K562 (cell line): ENCODE results near the gene PPP1R13L. TPM values are rescaled to one million over a fixed set of nuclear protein-coding genes. Genes with fewer than 3 reads are reported as not detected.

Experiments used
- ATAC-seq: fragments of 200-7000 bp; cut with Tn5 transposase; 3 replicates; pipeline ENCODE4 v1.9.1; 2020; ENCODE audit warnings: moderate library complexity
- BruUV-seq: library from RNA; stranded (reverse); fragments of 400-500 nt; replicated peaks from 2 replicates; lab custom pipeline; 2021; lab: Mats Ljungman, UMichigan
- CTCF ChIA-PET: fragments of 300-600 bp; formaldehyde crosslinking; extraction: SDS; loops from one replicate; lab custom pipeline; 2021; ENCODE audit warnings: low intra/inter-chr PET ratio; lab: Yijun Ruan, JAX
- POLR2A ChIA-PET: fragments of 300-600, 350-650 bp; sonication (Branson Sonifier 250); formaldehyde crosslinking; extraction: SDS; loops from one replicate; lab custom pipeline; 2021; ENCODE audit warnings: antibody characterized with exemption, inconsistent platforms; lab: Yijun Ruan, JAX
- DNase-seq, 4 experiments: peaks; one replicate each; pipeline versions ENCODE4 v3.0.0 to v3.0.0-alpha.2; 2011 to 2018; ENCODE audit warnings: low spot score in 3 of 4, mixed read lengths in 3 of 4; ENCODE audit errors: extremely low read depth in 1 of 4
- FAIRE-seq: peaks from 2 replicates; lab custom pipeline; 2011; peaks lifted over from hg19 to GRCh38; lab: Jason Lieb, UNC
- H2AFZ ChIP-seq: 2 replicates; pipeline ENCODE4 v1.6.0; 2011; ENCODE audit warnings: low read depth, low read length, control low read depth, inconsistent platforms
- H3K27ac ChIP-seq: fragments of 200-600 bp; 3 replicates; pipeline ENCODE4 v1.8.0; 2011; ENCODE audit warnings: low read depth, mild to moderate bottlenecking, control low read depth, inconsistent platforms, low read length, moderate library complexity, mixed read lengths; ENCODE audit errors: extremely low read depth
- H3K27me3 ChIP-seq, 2 experiments: fragments of 300-600 bp in 1 of 2; 2 replicates in 1 of 2; 3 replicates in 1 of 2; pipeline versions ENCODE4 v1.6.0 to v1.8.0; 2011; ENCODE audit warnings: inconsistent platforms in 2 of 2, low read length in 2 of 2, mild to moderate bottlenecking in 1 of 2, mixed read lengths in 1 of 2, moderate library complexity in 1 of 2; ENCODE audit not compliant: control insufficient read depth in 2 of 2, insufficient read depth in 2 of 2
- H3K36me3 ChIP-seq: fragments of 300-600 bp; 3 replicates; pipeline ENCODE4 v1.8.0; 2011; ENCODE audit warnings: mild to moderate bottlenecking, low read length, inconsistent platforms; ENCODE audit not compliant: control insufficient read depth, insufficient read depth
- H3K4me1 ChIP-seq, 2 experiments: fragments of 200-600 bp in 1 of 2; replicated peaks in 1 of 2; 2 replicates in 1 of 2; 3 replicates in 1 of 2; pipeline versions ENCODE4 v1.5.1 to v1.8.0; 2011; ENCODE audit warnings: inconsistent platforms in 2 of 2, low read length in 2 of 2, mild to moderate bottlenecking in 1 of 2, mixed read lengths in 1 of 2, moderate library complexity in 1 of 2; ENCODE audit not compliant: control insufficient read depth in 2 of 2, insufficient read depth in 2 of 2
- H3K4me2 ChIP-seq: 2 replicates; pipeline ENCODE4 v1.6.1; 2011; ENCODE audit warnings: low read length, control low read depth, inconsistent platforms, mixed read lengths; ENCODE audit not compliant: insufficient read depth
- H3K4me3 ChIP-seq: fragments of 200-600 bp; sonication (generic), shearing (Covaris generic); 2 replicates; pipeline ENCODE4 v1.5.1; 2016; ENCODE audit warnings: control low read depth, inconsistent platforms
- H3K79me2 ChIP-seq: fragments of 200-600 bp; 3 replicates; pipeline ENCODE4 v1.8.0; 2011; ENCODE audit warnings: low read length, inconsistent platforms; ENCODE audit not compliant: control insufficient read depth, insufficient read depth
- H3K9ac ChIP-seq, 2 experiments: 2 replicates each; pipeline versions ENCODE4 v1.6.0 to v1.6.1; 2011; ENCODE audit warnings: low read depth in 2 of 2, low read length in 2 of 2, control low read depth in 1 of 2, inconsistent platforms in 1 of 2, mild to moderate bottlenecking in 1 of 2, mixed read lengths in 1 of 2; ENCODE audit not compliant: insufficient read depth in 1 of 2
- H3K9me1 ChIP-seq: one replicate; pipeline ENCODE4 v1.6.0; 2011; ENCODE audit warnings: inconsistent platforms, mild to moderate bottlenecking, low read length, moderate library complexity; ENCODE audit not compliant: control insufficient read depth, insufficient read depth
- H3K9me3 ChIP-seq: replicated peaks from 2 replicates; pipeline ENCODE4 v1.5.1; 2011; ENCODE audit warnings: low read depth, low read length, inconsistent platforms; ENCODE audit not compliant: control insufficient read depth, insufficient read depth
- H4K20me1 ChIP-seq: replicated peaks from 2 replicates; pipeline ENCODE4 v1.6.1; 2011; ENCODE audit warnings: low read length, inconsistent platforms, mixed read lengths; ENCODE audit not compliant: control insufficient read depth, insufficient read depth
- ATF4 ChIP-seq: fragments of 450-650 bp; formaldehyde crosslinking; IDR thresholded peaks from 2 replicates; pipeline ENCODE4 v1.4.0; 2022; ENCODE audit warnings: mild to moderate bottlenecking, moderate library complexity
- E2F5 ChIP-seq: sonication (generic); formaldehyde crosslinking; IDR thresholded peaks from 2 replicates; pipeline ENCODE4 v1.8.0; 2022; ENCODE audit warnings: mild to moderate bottlenecking, missing genetic modification reagents
- ILF3 ChIP-seq: fragments of 450-650 bp; IDR thresholded peaks from 2 replicates; pipeline ENCODE4 v1.6.1; 2018; ENCODE audit warnings: antibody characterized with exemption, mild to moderate bottlenecking, moderate library complexity, borderline replicate concordance
- MED1 ChIP-seq: sonication (generic); formaldehyde crosslinking; IDR thresholded peaks from 2 replicates; pipeline ENCODE4 v1.8.1; 2023; ENCODE audit warnings: missing genetic modification reagents, borderline replicate concordance
- PHB2 ChIP-seq: fragments of 450-650 bp; IDR thresholded peaks from 2 replicates; pipeline ENCODE4 v1.6.1; 2017; ENCODE audit warnings: low read depth
- PRPF4 ChIP-seq: fragments of 200-400 bp; formaldehyde crosslinking; IDR thresholded peaks from one replicate; pipeline ENCODE4 v1.6.1; 2017; ENCODE audit warnings: low read length, low read depth, mild to moderate bottlenecking; ENCODE audit not compliant: insufficient read depth, poor library complexity, severe bottlenecking
- RAD51 ChIP-seq: fragments of 450-650 bp; IDR thresholded peaks from 2 replicates; pipeline ENCODE4 v1.7.1; 2016; ENCODE audit warnings: low read depth, mild to moderate bottlenecking, borderline replicate concordance
- TEAD4 ChIP-seq, 2 experiments: sonication (generic) in 1 of 2; formaldehyde crosslinking in 1 of 2; IDR thresholded peaks; 2 replicates each; pipeline versions ENCODE4 v1.6.1 to v1.8.0; 2012 to 2022; ENCODE audit warnings: borderline replicate concordance in 1 of 2, inconsistent platforms in 1 of 2, low read length in 1 of 2, mild to moderate bottlenecking in 1 of 2, missing genetic modification reagents in 1 of 2
- ZC3H11A ChIP-seq: IDR thresholded peaks from 2 replicates; pipeline ENCODE4 v1.6.1; 2012; ENCODE audit warnings: low read depth, low read length, improper control_type of control experiment
- ZNF655 ChIP-seq: fragments of 250-450 bp; sonication (Bioruptor Pico); IDR thresholded peaks from 2 replicates; pipeline ENCODE4 v1.5.0; 2021
- ZNF764 ChIP-seq: fragments of 250-450 bp; sonication (Bioruptor Pico); IDR thresholded peaks from 2 replicates; pipeline ENCODE4 v1.4.0; 2020; ENCODE audit warnings: low read depth, mild to moderate bottlenecking, moderate library complexity
- ZNF778 ChIP-seq: fragments of 450-650 bp; formaldehyde crosslinking; IDR thresholded peaks from 2 replicates; pipeline ENCODE4 v1.4.0; 2020; ENCODE audit warnings: mild to moderate bottlenecking, moderate library complexity
- WGBS: fragments of 100-300 bp; shearing (Covaris generic); methylation state at CpG from one replicate; pipeline ENCODE4 v1.1.6; 2016; ENCODE audit warnings: low coverage, mixed read lengths; ENCODE audit not compliant: insufficient coverage; ENCODE audit errors: missing lambda C conversion rate; 5-methylcytosine and 5-hydroxymethylcytosine counted together
- in situ Hi-C: fragments of 300-500 bp; cut with MboI; formaldehyde crosslinking; loops from 4 replicates; pipeline ENCODE4 v1.15.0; 2018; ENCODE audit warnings: inconsistent platforms, mixed read lengths
- intact Hi-C: fragments of 100-400 bp; cut with micrococcal nuclease; formaldehyde crosslinking; loops from 2 replicates; pipeline ENCODE4 v1.14.2; 2022
- polyA plus RNA-seq, 8 experiments: library from polyadenylated mRNA; depleted of rRNA in 4 of 8; stranded (reverse) in 5 of 8; unstranded in 3 of 8; fragments of >200 nt; fragmentation: Nextera tagmentation in 2 of 8; fragmentation: Illumina TruSeq in 1 of 8; extraction: Ambion mirVana in 2 of 8; extraction: Trizol in 1 of 8; gene quantifications; 2 replicates each; pipeline versions ENCODE4 v1.2.1 to v1.2.3, GENCODE V29; 2011 to 2014; ENCODE audit warnings: inconsistent platforms in 1 of 8, missing spikeins in 1 of 8
- total RNA-seq, 7 experiments: library from RNA; depleted of rRNA in 6 of 7; stranded (reverse); fragments of >200 nt in 6 of 7; fragmentation: Illumina TruSeq in 2 of 7; extraction: Trizol in 2 of 7; gene quantifications; 2 replicates each; pipeline versions ENCODE4 v1.2.1 to v1.2.3, GENCODE V29; 2011 to 2021; ENCODE audit warnings: low replicate concordance in 1 of 7

The PPP1R13L gene
- total and polyA plus RNA-seq, 9 of the 15 experiments (the other 6 are each of a cell fraction or from before 2014, with no cell fraction given), result 0.32 to 6.7 (median 2.0) TPM

- H3K27ac ChIP-seq, result peak overlapping the region; percentile 92
- POLR2A ChIA-PET, result interaction anchor here (0.6 kb wide), 1 partner anchor 13 kb away, joined by 3 read pairs; no protein-coding TSS in a partner anchor
- H4K20me1 ChIP-seq, result 0 out of 2 replicates have a peak, but pooled peaks cover 4% of the 10 kb centered on the region
- BruUV-seq, result no TSS peak
- H3K79me2 ChIP-seq, result no peaks in the 10 kb centered on the region
- H3K4me1 ChIP-seq, result peaks cover 38 to 56% of the 10 kb centered on the region in 2 experiments
- WGBS, result under 1% methylated on average over 42 of the region's 49 CpGs
- ATAC-seq, result peak; percentile 46
- peak overlapping the region; percentile 52 for H3K4me3 ChIP-seq
- no peaks in the 10 kb centered on the region for H3K36me3 ChIP-seq
- intact Hi-C loops (loop anchor here (1.0 to 5.0 kb wide), 2 partner anchors 35 to 199 kb away; no protein-coding TSS in a partner anchor), in situ Hi-C loops (loop anchor here (5.0 kb wide), 1 partner anchor 34 kb away; no protein-coding TSS in a partner anchor)
- H3K27me3 ChIP-seq, result no peaks in the 10 kb centered on the region
- H3K4me2 ChIP-seq, result peak overlapping the region; percentile 90
- no peaks in the 10 kb centered on the region for H3K9me3 ChIP-seq
- peak; percentile 89 to 95 (median 95) for DNase-seq
- CTCF ChIA-PET, result interaction anchor here (0.8 to 6.4 kb wide), 2 partner anchors 35 to 36 kb away, joined by 6 to 179 read pairs; no protein-coding TSS in a partner anchor
- H3K9ac ChIP-seq, result peak overlapping the region; percentile 85 to 93
- no peak for FAIRE-seq
- H3K9me1 ChIP-seq, result no peaks in the 10 kb centered on the region
- H2AFZ ChIP-seq, result peak overlapping the region; percentile 74
- TF ChIP-seq MED1 (CRISPR knock-in tag), result no peak
- TF ChIP-seq ZNF764, result no peak
- TF ChIP-seq ILF3, result no peak
- TF ChIP-seq RAD51, result no peak
- 0 out of 2 replicates have a peak, but pooled peaks have one; percentile 19 for TF ChIP-seq ZC3H11A
- no peak for TF ChIP-seq ZNF655 (CRISPR knock-in tag)
- 0 out of 2 replicates have a peak, but pooled peaks have one; percentile 7 for TF ChIP-seq TEAD4 (IDR thresholded peaks at IDR 0.05; ENCODE audit: low read length)
- no peak for TF ChIP-seq TEAD4 (CRISPR knock-in tag; IDR thresholded peaks at IDR 0.05; ENCODE audit: borderline replicate concordance)
- TF ChIP-seq E2F5, result no peak
- TF ChIP-seq ZNF778 (CRISPR knock-in tag), result no peak
- no peak for TF ChIP-seq PRPF4
- TF ChIP-seq PHB2, result 0 out of 2 replicates have a peak, but pooled peaks have one; percentile 39
- no peak; the same call in 1 of the 2 replicates for TF ChIP-seq ATF4 (CRISPR knock-in tag)
Measured at GRCh38 chr19:45443462-45444317, 38.8 kb upstream of the PPP1R13L start.
